HCT116 (cell line): ENCODE results near the gene RHOB. TPM values are rescaled to one million over a fixed set of nuclear protein-coding genes. Genes with fewer than 3 reads are reported as not detected.

Experiments used
- ATAC-seq: fragments of 200-7000 bp; cut with Tn5 transposase; 2 replicates; pipeline ENCODE4 v1.9.1; 2020; ENCODE audit warnings: mild to moderate bottlenecking, moderate library complexity
- BruUV-seq: library from RNA; stranded (reverse); fragments of 400-500 nt; replicated peaks from 2 replicates; lab custom pipeline; 2021; lab: Mats Ljungman, UMichigan
- CTCF ChIA-PET: fragments of 300-600 bp; sonication (Branson Sonifier 250); formaldehyde crosslinking; loops from one replicate; lab custom pipeline; 2021; ENCODE audit warnings: antibody characterized with exemption; lab: Charles Lee
- POLR2A ChIA-PET: fragments of 300-600, 350-600 bp; sonication (Branson Sonifier 250); formaldehyde crosslinking; loops from one replicate; lab custom pipeline; 2021; ENCODE audit warnings: antibody characterized with exemption; lab: Charles Lee
- RAD21 ChIA-PET, 2 experiments: fragments of 300-600 bp; sonication (Branson Sonifier 250); formaldehyde crosslinking; loops; one replicate each; lab custom pipeline; 2023; ENCODE audit warnings: low total read pairs in 2 of 2; ENCODE audit not compliant: uncharacterized antibody in 2 of 2, unreplicated experiment in 2 of 2, low non-redundant PET in 1 of 2; lab: Charles Lee
- DNase-seq: peaks from one replicate; pipeline ENCODE4 v3.0.0-alpha.2; 2010; ENCODE audit warnings: low read depth, low spot score
- H2AFZ ChIP-seq: fragments of 200-600 bp; shearing (Covaris generic), sonication (generic); 2 replicates; pipeline ENCODE4 v1.6.1; 2017; ENCODE audit warnings: low read depth, mixed run types, mixed read lengths, antibody characterized with exemption, low read length; ENCODE audit not compliant: poor library complexity, severe bottlenecking
- H3K27ac ChIP-seq: 2 replicates; pipeline ENCODE4 v1.5.1; 2012; ENCODE audit warnings: low read depth, low read length
- H3K27me3 ChIP-seq: fragments of 200-600 bp; sonication (generic); 2 replicates; pipeline ENCODE4 v1.6.1; 2016; ENCODE audit warnings: mixed run types, low read length, mixed read lengths; ENCODE audit not compliant: insufficient read depth
- H3K36me3 ChIP-seq, 2 experiments: fragments of 200-500 bp in 1 of 2; fragments of 200-600 bp in 1 of 2; sonication (Bioruptor generic) in 1 of 2; sonication (generic) in 1 of 2; 2 replicates each; pipeline versions ENCODE4 v1.5.1 to v1.6.1; 2014 to 2016; ENCODE audit warnings: low read length in 2 of 2, inconsistent platforms in 1 of 2, mixed read lengths in 1 of 2, mixed run types in 1 of 2; ENCODE audit not compliant: insufficient read depth in 2 of 2, control insufficient read depth in 1 of 2
- H3K4me1 ChIP-seq, 2 experiments: fragments of 200-600 bp in 1 of 2; sonication (generic) in 1 of 2; 2 replicates each; pipeline versions ENCODE4 v1.5.1 to v1.6.1; 2012 to 2017; ENCODE audit warnings: low read length in 2 of 2, inconsistent platforms in 1 of 2, mild to moderate bottlenecking in 1 of 2, mixed read lengths in 1 of 2, mixed run types in 1 of 2, moderate library complexity in 1 of 2; ENCODE audit not compliant: insufficient read depth in 2 of 2, control insufficient read depth in 1 of 2
- H3K4me2 ChIP-seq: fragments of 200-600 bp; sonication (generic); 2 replicates; pipeline ENCODE4 v1.6.1; 2017; ENCODE audit warnings: mixed run types, low read length, mixed read lengths
- H3K4me3 ChIP-seq, 2 experiments: fragments of 200-600 bp in 1 of 2; sonication (generic) in 1 of 2; replicated peaks in 1 of 2; 2 replicates each; pipeline ENCODE4 v1.5.1; 2011 to 2016; ENCODE audit warnings: low read length in 2 of 2, control low read depth in 1 of 2, low read depth in 1 of 2, mild to moderate bottlenecking in 1 of 2, mixed read lengths in 1 of 2, mixed run types in 1 of 2
- H3K79me2 ChIP-seq: fragments of 200-600 bp; sonication (generic); 2 replicates; pipeline ENCODE4 v1.6.1; 2017; ENCODE audit warnings: mild to moderate bottlenecking, mixed run types, low read length, moderate library complexity, mixed read lengths; ENCODE audit not compliant: insufficient read depth
- H3K9ac ChIP-seq: fragments of 200-600 bp; sonication (generic); 2 replicates; pipeline ENCODE4 v1.6.1; 2016; ENCODE audit warnings: low read length, mixed read lengths
- H3K9me2 ChIP-seq: fragments of 200-600 bp; sonication (generic), shearing (Covaris generic); 2 replicates; pipeline ENCODE4 v1.6.1; 2017; ENCODE audit warnings: mixed run types, mild to moderate bottlenecking, moderate library complexity; ENCODE audit not compliant: insufficient read depth
- H3K9me3 ChIP-seq, 2 experiments: fragments of 200-500 bp in 1 of 2; fragments of 200-600 bp in 1 of 2; sonication (Bioruptor generic) in 1 of 2; sonication (generic) in 1 of 2; 2 replicates each; pipeline ENCODE4 v1.6.1; 2014 to 2017; ENCODE audit warnings: low read length in 2 of 2, mixed read lengths in 2 of 2, inconsistent platforms in 1 of 2, low read depth in 1 of 2, mild to moderate bottlenecking in 1 of 2, mixed run types in 1 of 2, moderate library complexity in 1 of 2; ENCODE audit not compliant: control insufficient read depth in 1 of 2, insufficient read depth in 1 of 2
- H4K20me1 ChIP-seq: fragments of 200-600 bp; sonication (generic), shearing (Covaris generic); 2 replicates; pipeline ENCODE4 v1.6.1; 2017; ENCODE audit warnings: mixed run types, mild to moderate bottlenecking, moderate library complexity; ENCODE audit not compliant: insufficient read depth
- CEBPB ChIP-seq: IDR thresholded peaks from 2 replicates; pipeline ENCODE4 v1.6.1; 2012; ENCODE audit warnings: low read depth
- CTCF ChIP-seq, 3 experiments: fragments of 200-600 bp in 1 of 3; sonication (generic) in 1 of 3; IDR thresholded peaks in 2 of 3; conservative IDR thresholded peaks in 1 of 3; 2 replicates each; pipeline ENCODE4 v1.5.1; 2012 to 2017; ENCODE audit warnings: low read depth in 2 of 3, low read length in 2 of 3, antibody characterized with exemption in 1 of 3, borderline replicate concordance in 1 of 3, control low read depth in 1 of 3, mild to moderate bottlenecking in 1 of 3, mixed read lengths in 1 of 3, mixed run types in 1 of 3, moderate library complexity in 1 of 3; ENCODE audit not compliant: insufficient read depth in 1 of 3
- EGR1 ChIP-seq: IDR thresholded peaks from 2 replicates; pipeline ENCODE4 v1.6.1; 2012; ENCODE audit warnings: low read depth
- EZH2 ChIP-seq: fragments of 200-600 bp; sonication (generic); IDR thresholded peaks from 2 replicates; pipeline ENCODE4 v1.6.1; 2017; ENCODE audit warnings: antibody characterized with exemption, mixed run types
- POLR2A ChIP-seq: IDR thresholded peaks from 2 replicates; pipeline ENCODE4 v1.7.0; 2011; ENCODE audit warnings: borderline replicate concordance; ENCODE audit not compliant: insufficient read depth, insufficient read length; ENCODE audit errors: extremely low read depth
- SIN3A ChIP-seq: IDR thresholded peaks from 2 replicates; pipeline ENCODE4 v1.6.1; 2012; ENCODE audit warnings: low read depth
- SRF ChIP-seq: IDR thresholded peaks from 2 replicates; pipeline ENCODE4 v1.6.1; 2012; ENCODE audit warnings: low read depth
- TCF7L2 ChIP-seq: IDR thresholded peaks from 2 replicates; pipeline ENCODE4 v1.7.0; 2011; ENCODE audit warnings: borderline replicate concordance, inconsistent platforms; ENCODE audit not compliant: insufficient read depth, insufficient read length; ENCODE audit errors: extremely low read depth
- YY1 ChIP-seq: IDR thresholded peaks from 2 replicates; pipeline ENCODE4 v1.6.1; 2011; ENCODE audit warnings: low read length, low read depth, moderate library complexity, mild to moderate bottlenecking; ENCODE audit not compliant: insufficient replicate concordance; ENCODE audit errors: extremely low read depth
- ZFX ChIP-seq: fragments of 450-650 bp; IDR thresholded peaks from 2 replicates; pipeline ENCODE4 v1.6.1; 2017
- ZNF274 ChIP-seq: fragments of 200-500 bp; sonication (Bioruptor generic); IDR thresholded peaks from 2 replicates; pipeline ENCODE4 v1.6.1; 2014; ENCODE audit warnings: mild to moderate bottlenecking, low read depth, low read length, inconsistent platforms
- intact Hi-C: fragments of 100-400 bp; cut with micrococcal nuclease; formaldehyde crosslinking; loops from 2 replicates; pipeline ENCODE4 v1.10.0; 2022
- total RNA-seq: library from RNA; stranded (reverse); gene quantifications from one replicate; pipeline ENCODE4 v1.2.1, GENCODE V29; 2021; ENCODE audit not compliant: unreplicated experiment
- TF ChIP-seq, protein P1 (sequence below): IDR thresholded peaks from 2 replicates; pipeline ENCODE4 v1.6.1; 2012; ENCODE audit warnings: low read depth
- TF ChIP-seq, protein P2 (sequence below): IDR thresholded peaks from 2 replicates; pipeline ENCODE4 v1.6.1; 2012
- TF ChIP-seq, protein P3 (sequence below): IDR thresholded peaks from 2 replicates; pipeline ENCODE4 v1.6.1; 2012

Gene RHOB
- total RNA-seq, 1 experiment from 2014 or later: 72.9 TPM

GRCh38 chr2:20400787-20401488 lies 45.9 kb upstream of the RHOB start:
- TF ChIP-seq, protein P1, sequence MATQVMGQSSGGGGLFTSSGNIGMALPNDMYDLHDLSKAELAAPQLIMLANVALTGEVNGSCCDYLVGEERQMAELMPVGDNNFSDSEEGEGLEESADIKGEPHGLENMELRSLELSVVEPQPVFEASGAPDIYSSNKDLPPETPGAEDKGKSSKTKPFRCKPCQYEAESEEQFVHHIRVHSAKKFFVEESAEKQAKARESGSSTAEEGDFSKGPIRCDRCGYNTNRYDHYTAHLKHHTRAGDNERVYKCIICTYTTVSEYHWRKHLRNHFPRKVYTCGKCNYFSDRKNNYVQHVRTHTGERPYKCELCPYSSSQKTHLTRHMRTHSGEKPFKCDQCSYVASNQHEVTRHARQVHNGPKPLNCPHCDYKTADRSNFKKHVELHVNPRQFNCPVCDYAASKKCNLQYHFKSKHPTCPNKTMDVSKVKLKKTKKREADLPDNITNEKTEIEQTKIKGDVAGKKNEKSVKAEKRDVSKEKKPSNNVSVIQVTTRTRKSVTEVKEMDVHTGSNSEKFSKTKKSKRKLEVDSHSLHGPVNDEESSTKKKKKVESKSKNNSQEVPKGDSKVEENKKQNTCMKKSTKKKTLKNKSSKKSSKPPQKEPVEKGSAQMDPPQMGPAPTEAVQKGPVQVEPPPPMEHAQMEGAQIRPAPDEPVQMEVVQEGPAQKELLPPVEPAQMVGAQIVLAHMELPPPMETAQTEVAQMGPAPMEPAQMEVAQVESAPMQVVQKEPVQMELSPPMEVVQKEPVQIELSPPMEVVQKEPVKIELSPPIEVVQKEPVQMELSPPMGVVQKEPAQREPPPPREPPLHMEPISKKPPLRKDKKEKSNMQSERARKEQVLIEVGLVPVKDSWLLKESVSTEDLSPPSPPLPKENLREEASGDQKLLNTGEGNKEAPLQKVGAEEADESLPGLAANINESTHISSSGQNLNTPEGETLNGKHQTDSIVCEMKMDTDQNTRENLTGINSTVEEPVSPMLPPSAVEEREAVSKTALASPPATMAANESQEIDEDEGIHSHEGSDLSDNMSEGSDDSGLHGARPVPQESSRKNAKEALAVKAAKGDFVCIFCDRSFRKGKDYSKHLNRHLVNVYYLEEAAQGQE: no peak
- TF ChIP-seq CTCF (IDR thresholded peaks at IDR 0.05 in 2 of 3, conservative IDR thresholded peaks at IDR 0.05 in 1 of 3; ENCODE audit: borderline replicate concordance in 1 of 3, insufficient read depth in 1 of 3, low read depth in 2 of 3, low read length in 2 of 3) (no peak), ZFX (no peak), EGR1 (no peak), CEBPB (no peak), SIN3A (no peak), YY1 (no peak), ZNF274 (no peak), TCF7L2 (no peak), SRF (no peak), EZH2 (no peak), POLR2A (no peak)
- TF ChIP-seq, protein P2, sequence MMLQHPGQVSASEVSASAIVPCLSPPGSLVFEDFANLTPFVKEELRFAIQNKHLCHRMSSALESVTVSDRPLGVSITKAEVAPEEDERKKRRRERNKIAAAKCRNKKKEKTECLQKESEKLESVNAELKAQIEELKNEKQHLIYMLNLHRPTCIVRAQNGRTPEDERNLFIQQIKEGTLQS: no peak
- TF ChIP-seq, protein P3, sequence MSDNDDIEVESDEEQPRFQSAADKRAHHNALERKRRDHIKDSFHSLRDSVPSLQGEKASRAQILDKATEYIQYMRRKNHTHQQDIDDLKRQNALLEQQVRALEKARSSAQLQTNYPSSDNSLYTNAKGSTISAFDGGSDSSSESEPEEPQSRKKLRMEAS: no peak
- Histone ChIP-seq H2AFZ (no peak overlapping the region), H4K20me1 (no peaks in the 10 kb centered on the region), H3K4me3 (no peak overlapping the region), H3K9me2 (no peaks in the 10 kb centered on the region), H3K9me3 (no peaks in the 10 kb centered on the region), H3K9ac (no peak overlapping the region), H3K36me3 (no peaks in the 10 kb centered on the region), H3K27ac (no peak overlapping the region), H3K27me3 (no peaks in the 10 kb centered on the region), H3K4me2 (no peak overlapping the region), H3K4me1 (peaks cover 0 to 8% of the 10 kb centered on the region in 2 experiments; a peak in 1 of 4 replicates), H3K79me2 (no peaks in the 10 kb centered on the region)
- BruUV-seq: no TSS peak
- no peak for DNase-seq
- CTCF ChIA-PET: no interaction called here
- intact Hi-C loops: no loop called here
- POLR2A ChIA-PET: no interaction called here
- ATAC-seq: no peak
- RAD21 ChIA-PET: no interaction called here
